IPS-18c (cell line): ENCODE results near the gene GNPNAT1.
A peak's percentile ranks its signal among the peaks of the same experiment; 100 is the strongest.
"Not testable (repeated sequence)": the region's sequence is repeated elsewhere in the genome, so short reads cannot be mapped to it uniquely, and the experiment has no call there.

ENCODE experiments used
- H3K4me3 ChIP-seq: 2 replicates; pipeline ENCODE4 v1.7.0; 2013; ENCODE audit warnings: low read depth, mild to moderate bottlenecking, low read length, moderate library complexity; ENCODE audit not compliant: insufficient read depth
- H3K9me3 ChIP-seq: one replicate; pipeline ENCODE4 v1.6.1; 2013; ENCODE audit warnings: mild to moderate bottlenecking, low read length, moderate library complexity; ENCODE audit not compliant: control insufficient read depth, insufficient read depth

GNPNAT1 gene

DNA sequence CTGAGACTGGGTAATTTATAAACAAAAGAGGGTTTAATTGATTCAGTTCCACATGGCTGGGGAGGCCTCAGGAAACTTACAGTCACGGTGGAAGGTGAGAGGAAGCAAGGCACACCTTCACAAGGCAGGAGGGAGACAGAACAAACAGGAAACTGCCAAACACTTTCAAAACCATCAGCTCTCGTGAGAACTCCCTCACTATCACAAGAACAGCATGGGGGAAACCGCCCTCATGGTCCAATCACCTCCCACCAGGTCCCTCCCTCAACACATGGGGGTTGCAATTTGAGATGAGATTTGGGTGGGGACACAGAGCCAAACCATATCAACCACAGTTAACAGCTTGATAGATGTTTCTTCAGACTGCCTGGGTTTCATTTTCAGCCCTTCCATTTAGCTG, 6.2 kb upstream of the GNPNAT1 start:
- Histone ChIP-seq H3K9me3 (peaks cover 2% of the 10 kb centered on the region), H3K4me3 (no peak overlapping the region)

GRCh38 chr14:52793061-52793460, 1.7 kb upstream of the GNPNAT1 start:
- Histone ChIP-seq H3K4me3 (no peak overlapping the region), H3K9me3 (peaks cover 2% of the 10 kb centered on the region)

DNA sequence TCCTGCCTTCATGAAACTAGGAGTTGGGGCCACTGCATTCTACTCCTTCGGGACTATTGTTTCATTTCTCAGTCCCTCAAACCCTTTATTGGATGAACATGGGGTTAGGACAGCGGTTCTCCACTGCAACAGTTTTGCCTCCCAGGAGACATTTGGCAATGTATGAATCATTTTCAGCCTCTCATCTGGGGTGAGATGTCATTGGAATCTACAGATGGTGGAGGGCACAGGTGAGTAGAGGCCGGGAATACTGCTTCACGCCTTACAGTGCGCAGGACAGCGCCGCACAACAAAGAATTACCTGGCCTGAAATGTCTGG, 649 bp upstream of the GNPNAT1 start:
- Histone ChIP-seq H3K9me3 (peaks cover 2% of the 10 kb centered on the region), H3K4me3 (peak overlapping the region; percentile 25; the same call in 1 of the 2 replicates)

- H3K4me3 ChIP-seq = peak overlapping the region; percentile 89
- peaks cover 2% of the 10 kb centered on the region for H3K9me3 ChIP-seq
These were observed 618 bp downstream of the GNPNAT1 start for GRCh38 chr14:52790756-52791222.

- Histone ChIP-seq H3K9me3 (no peaks in the 10 kb centered on the region), H3K4me3 (peak overlapping the region; percentile 89)
These were observed 1.2 kb downstream of the GNPNAT1 start for GRCh38 chr14:52790011-52790755.

DNA sequence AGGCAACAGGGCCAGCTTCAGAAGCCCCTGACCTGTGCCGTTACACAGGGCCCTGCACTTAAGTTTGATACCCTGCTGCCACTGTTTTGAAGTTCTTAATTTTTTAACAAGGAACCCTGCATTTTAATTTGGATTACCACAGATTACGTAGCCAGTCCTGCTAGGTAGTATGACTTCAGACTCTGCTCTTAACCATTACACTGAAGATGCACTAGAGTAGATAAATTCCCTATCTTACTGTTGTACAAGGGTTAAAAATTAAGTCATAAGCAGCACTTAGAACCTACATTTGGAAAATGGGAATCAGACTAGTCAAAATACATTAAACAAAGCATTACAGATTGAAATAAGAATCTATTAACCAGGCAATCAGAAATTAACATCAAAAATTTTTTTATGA, 2.3 kb downstream of the GNPNAT1 start:
- no peak overlapping the region for H3K4me3 ChIP-seq
- no peaks in the 10 kb centered on the region for H3K9me3 ChIP-seq

DNA sequence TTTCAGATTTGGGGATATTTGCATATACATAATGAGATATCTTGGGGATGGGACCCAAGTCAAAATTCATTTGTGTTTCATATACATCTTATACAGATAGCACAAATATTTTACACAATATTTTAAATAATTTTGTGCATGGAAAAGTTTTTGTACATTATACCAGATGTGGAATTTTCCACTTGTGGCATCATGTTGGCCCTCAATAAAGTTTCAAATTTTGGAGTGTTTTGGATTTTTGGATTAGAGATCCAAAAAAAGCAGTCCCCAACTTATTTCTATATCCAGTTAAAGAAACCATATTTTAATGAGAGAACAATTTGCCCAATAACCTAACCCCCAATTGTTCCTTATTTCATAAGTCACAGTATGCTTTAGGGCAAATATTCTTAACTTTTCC, 4.5 kb downstream of the GNPNAT1 start:
- H3K9me3 ChIP-seq = no peaks in the 10 kb centered on the region

DNA sequence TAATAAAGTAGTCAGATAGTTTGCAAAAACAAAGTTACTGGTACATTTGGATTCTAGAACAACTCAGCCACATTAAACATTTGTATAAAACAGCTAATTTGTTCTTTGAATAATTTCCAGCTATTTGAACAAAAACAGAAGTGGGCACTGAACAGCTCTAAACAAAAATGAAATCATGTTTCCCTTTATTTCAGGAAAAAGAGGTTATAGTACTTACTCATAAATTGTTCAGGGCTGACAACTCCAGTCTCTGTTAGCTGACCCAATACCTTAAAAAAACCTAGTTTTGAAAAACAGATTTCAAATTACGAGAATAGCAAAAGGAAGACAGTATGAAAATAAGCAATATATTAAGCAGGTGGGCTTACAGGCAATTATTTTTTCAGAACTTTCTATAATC, 8.2 kb downstream of the GNPNAT1 start:
- Histone ChIP-seq H3K4me3 (no peak overlapping the region), H3K9me3 (no peaks in the 10 kb centered on the region)

More for the DNA sequence above, 4.5 kb downstream of the GNPNAT1 start:
- no peak overlapping the region for H3K4me3 ChIP-seq

DNA sequence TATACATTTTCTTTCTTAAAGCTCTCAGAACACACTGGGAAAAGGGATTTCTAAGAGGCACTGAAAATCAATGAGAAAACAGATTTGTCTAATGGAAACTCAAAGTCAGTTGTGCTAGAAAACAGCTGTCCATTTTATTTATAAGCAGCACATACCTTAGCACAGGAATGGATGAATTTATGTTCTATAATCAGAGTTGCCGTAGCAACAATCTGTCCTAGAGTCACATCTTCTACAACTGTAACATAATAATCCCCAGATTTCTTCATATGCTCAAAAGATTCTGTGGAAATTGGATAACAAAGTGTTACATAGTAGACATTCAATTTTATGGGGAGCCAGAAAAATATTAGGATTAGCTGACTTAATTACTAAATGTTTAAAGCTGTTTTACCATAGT, 9.8 kb downstream of the GNPNAT1 start:
- Histone ChIP-seq H3K9me3 (no peaks in the 10 kb centered on the region), H3K4me3 (no peak overlapping the region)

- Histone ChIP-seq H3K9me3 (no peaks in the 10 kb centered on the region), H3K4me3 (no peak overlapping the region)
These were observed 10.5 kb downstream of the GNPNAT1 start for GRCh38 chr14:52780893-52781292.

DNA sequence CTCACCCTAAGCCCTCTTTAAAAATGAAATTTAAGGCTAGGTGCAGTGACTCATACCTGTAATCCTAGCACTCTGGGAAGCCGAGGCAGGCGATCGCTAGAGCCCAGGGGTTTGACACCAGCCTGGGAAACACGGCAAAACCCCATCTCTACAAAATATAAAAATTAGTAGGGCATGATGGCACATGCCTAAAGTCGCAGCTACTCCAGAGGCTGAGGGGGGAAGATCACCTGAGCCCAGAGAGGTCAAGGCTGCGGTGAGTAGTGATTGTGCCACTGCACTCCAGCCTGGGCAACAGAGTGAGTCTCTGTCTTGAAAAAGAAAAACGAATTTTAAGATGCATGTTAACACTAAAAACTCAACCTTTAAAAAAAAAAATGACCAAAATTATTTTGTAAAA, 12.7 kb downstream of the GNPNAT1 start:
- H3K9me3 ChIP-seq = no peaks in the 10 kb centered on the region
- H3K4me3 ChIP-seq = no peak overlapping the region

- Histone ChIP-seq H3K4me3 (no peak overlapping the region), H3K9me3 (no peaks in the 10 kb centered on the region)
These were observed 14.6 kb downstream of the GNPNAT1 start for GRCh38 chr14:52776816-52777215.

GRCh38 chr14:52769887-52770286, 21.5 kb downstream of the GNPNAT1 start:
- no peak overlapping the region for H3K4me3 ChIP-seq
- no peaks in the 10 kb centered on the region for H3K9me3 ChIP-seq

DNA sequence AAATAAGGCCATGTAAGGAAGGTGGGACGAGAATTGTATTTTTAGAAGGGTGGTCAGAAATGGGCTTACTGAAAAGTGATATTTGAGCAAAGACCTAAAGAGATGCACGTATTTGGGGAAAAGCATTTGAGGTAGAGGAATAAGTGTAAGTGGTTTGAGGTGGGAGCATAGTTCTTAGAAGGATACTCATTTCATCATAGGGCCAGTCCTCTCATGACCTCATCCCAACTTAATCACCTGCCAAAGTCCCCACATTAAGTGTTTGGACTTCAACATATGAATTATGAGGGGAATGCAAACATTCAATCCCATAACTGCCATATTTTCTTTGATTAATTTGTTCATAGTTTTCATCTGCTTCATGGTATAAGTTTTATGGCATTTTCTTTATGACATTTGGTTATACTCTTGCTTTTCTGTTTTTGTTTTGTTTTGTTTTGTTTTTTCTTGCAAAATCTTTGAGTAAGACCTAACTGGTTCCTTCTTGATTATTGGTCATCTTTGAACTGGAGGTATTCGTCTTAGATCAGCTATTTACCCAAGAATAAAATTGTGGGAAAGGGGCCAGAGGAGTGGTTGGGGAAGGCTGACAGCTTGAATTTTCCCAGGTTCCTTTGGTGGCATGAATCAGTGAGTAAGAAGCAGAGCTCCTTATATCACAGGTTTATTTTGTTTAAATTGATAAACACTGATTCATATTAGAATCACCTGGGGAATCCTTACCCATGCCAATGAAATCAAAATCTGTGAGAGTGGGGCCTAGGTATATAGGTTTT, 24.2 kb downstream of the GNPNAT1 start:
- H3K9me3 ChIP-seq = no peaks in the 10 kb centered on the region
- H3K4me3 ChIP-seq = no peak overlapping the region

DNA sequence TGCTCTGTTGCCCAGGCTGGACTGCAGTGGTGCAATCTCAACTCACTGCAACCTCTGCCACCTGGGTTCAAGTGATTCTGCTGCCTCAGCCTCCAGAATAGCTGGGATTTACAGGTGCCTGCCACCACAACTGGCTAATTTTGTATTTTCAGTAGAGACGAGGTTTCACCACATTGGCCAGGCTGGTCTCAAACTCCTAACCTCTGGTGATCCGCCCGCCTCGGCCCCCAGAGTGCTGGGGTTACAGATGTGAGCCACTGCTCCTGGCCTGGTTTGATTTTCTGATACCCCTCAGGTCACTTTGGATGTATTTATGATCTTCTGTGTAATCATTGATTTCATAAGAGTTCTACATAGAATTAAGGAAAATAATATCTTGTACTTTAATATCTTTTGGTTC, 28.5 kb downstream of the GNPNAT1 start:
- not testable (repeated sequence) for H3K4me3 ChIP-seq, H3K9me3 ChIP-seq

- H3K4me3 ChIP-seq = no peak overlapping the region
These were observed 32.3 kb downstream of the GNPNAT1 start for GRCh38 chr14:52759145-52759544.

DNA sequence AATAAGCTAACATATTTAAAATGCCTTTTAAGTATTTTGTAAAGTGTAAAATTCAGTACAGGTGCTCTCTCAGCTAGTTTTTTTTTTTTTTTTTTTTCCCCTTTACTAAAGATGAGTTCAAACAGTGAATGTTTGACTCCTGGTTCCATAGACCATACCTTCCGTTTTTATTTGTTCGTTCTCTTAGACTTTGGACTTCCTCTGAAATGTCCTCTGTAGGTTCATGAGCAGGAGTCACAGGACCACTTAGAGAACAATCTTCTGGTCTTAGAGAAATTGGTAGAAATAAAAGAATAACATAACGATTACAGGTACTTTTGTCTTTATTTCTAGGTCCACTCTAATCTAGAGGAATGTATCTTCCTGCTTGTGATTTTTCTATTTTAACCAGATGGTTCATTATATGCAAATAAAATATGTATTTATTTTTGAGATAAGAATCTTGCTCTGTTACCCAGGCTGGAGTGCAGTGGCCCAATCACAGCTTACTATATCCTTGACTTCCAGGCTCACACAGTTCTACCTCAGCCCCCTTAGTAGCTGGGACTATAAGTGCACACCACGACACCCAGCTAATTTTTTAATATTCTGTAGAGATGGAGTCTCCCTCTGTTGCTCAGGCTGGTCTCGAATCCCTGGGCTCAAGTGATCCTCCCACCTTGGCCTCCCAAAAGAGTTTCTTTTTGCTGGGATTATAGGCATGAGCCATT, 35.6 kb downstream of the GNPNAT1 start:
- no peaks in the 10 kb centered on the region for H3K9me3 ChIP-seq
- no peak overlapping the region for H3K4me3 ChIP-seq

More at GRCh38 chr14:52759145-52759544, 32.3 kb downstream of the GNPNAT1 start:
- H3K9me3 ChIP-seq = no peaks in the 10 kb centered on the region
